Stimulated activated naive B cell treated with anti-CD40 and anti-IgM and Interleukin-4, amounts not matched to agents 10 μg/mL and 1 μg/mL and 100 μg/mL, for 72 hours (primary cell): ENCODE measurements around the gene ACAA1.

Source experiments
- ATAC-seq, 2 donors: fragments of 150-1000 bp; cut with Tn5 transposase; replicated peaks; 2 replicates each; pipeline ENCODE4 v1.10.0; 2021; ENCODE audit warnings: moderate library complexity in 1 of 2
- DNase-seq: peaks from one replicate; pipeline ENCODE4 v3.0.0; 2021
- H3K27ac Mint-ChIP-seq: one replicate; pipeline ENCODE4 v1.8.0; 2022; ENCODE audit warnings: mild to moderate bottlenecking, mixed read lengths
- H3K27me3 Mint-ChIP-seq, 2 donors: one replicate each; pipeline ENCODE4 v1.8.0; 2022; ENCODE audit warnings: mixed read lengths in 2 of 2
- H3K36me3 Mint-ChIP-seq, 2 donors: one replicate each; pipeline ENCODE4 v1.8.0; 2022; ENCODE audit warnings: mixed read lengths in 2 of 2, mild to moderate bottlenecking in 1 of 2
- H3K4me1 Mint-ChIP-seq, 2 donors: one replicate each; pipeline ENCODE4 v1.8.0; 2022; ENCODE audit warnings: mixed read lengths in 2 of 2, mild to moderate bottlenecking in 1 of 2
- H3K4me3 Mint-ChIP-seq, 2 donors: one replicate each; pipeline ENCODE4 v1.8.0; 2022; ENCODE audit warnings: mild to moderate bottlenecking in 2 of 2, mixed read lengths in 2 of 2, moderate library complexity in 1 of 2
- H3K9me3 Mint-ChIP-seq, 2 donors: one replicate each; pipeline ENCODE4 v1.8.0; 2022; ENCODE audit warnings: mixed read lengths in 2 of 2, mild to moderate bottlenecking in 1 of 2

ACAA1 gene

DNA sequence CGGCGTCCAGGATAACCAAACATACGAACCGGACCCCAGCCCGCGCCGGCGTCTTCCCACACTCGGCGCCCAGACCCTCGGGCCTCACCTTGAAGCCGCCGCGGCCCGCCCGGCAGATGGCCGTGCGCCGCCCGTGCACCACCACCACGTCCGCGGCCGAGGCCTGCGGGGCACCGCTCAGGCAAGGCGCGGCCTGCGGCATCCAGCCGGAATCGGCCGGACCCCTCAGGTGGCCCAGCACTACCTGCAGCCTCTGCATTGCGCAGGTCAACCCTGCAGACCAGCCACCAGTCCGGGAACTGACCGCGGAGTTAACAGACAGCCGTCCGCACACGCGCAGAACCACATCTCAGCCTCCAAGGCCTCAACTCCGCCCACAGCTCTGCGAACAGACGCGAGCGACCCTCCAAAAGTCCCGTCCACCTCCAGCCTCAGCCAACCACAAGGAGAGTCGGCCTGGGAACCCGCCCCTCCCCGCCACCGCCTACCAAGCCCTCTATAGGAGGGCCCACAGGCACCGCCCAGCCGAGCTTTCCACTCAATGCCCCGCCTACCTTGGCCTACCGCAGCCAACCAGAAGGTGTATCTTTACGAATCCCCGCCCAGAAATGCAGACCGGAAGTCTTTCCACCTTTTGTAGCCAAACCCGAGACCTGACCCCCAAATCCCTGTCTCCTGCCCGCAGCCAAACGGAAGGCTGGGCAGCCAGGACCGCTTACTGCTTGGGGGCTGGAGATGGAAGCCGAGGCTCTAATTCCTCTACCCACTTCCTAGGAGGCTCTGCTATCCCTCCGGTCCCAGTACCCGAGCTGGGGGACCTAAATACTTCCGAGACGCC lies at the start of gene ACAA1:
ACAA1 (minus strand) TSS at position 351 of the 838 bp plus-strand sequence; CDS start at position 259, 92 bp downstream.
- H3K9me3 Mint-ChIP-seq: no peaks in the 10 kb centered on the region
- DNase-seq (peak; percentile 97), ATAC-seq (peak; percentile 90 to 93)
- H3K27ac Mint-ChIP-seq: peak within 1 kb of the TSS; percentile 92
- H3K4me1 Mint-ChIP-seq: peaks cover 50 to 75% of the 10 kb centered on the region in 2 donors
- H3K27me3 Mint-ChIP-seq: no peaks in the 10 kb centered on the region
- peak within 1 kb of the TSS; percentile 85 to 87 for H3K4me3 Mint-ChIP-seq
- peaks cover 22 to 44% of the 10 kb centered on the region in 2 donors for H3K36me3 Mint-ChIP-seq

- H3K4me3 Mint-ChIP-seq: no peak overlapping the region
- ATAC-seq: no peak
- no peaks in the 10 kb centered on the region for H3K9me3 Mint-ChIP-seq
- H3K27ac Mint-ChIP-seq: no peak overlapping the region
- no peak for DNase-seq
- peaks cover 32 to 50% of the 10 kb centered on the region in 2 donors for H3K4me1 Mint-ChIP-seq
- H3K27me3 Mint-ChIP-seq: no peaks in the 10 kb centered on the region
- H3K36me3 Mint-ChIP-seq: peaks cover 12 to 30% of the 10 kb centered on the region in 2 donors
Observed at GRCh38 chr3:38177181-38177580, 40.3 kb upstream of the ACAA1 start.

DNA sequence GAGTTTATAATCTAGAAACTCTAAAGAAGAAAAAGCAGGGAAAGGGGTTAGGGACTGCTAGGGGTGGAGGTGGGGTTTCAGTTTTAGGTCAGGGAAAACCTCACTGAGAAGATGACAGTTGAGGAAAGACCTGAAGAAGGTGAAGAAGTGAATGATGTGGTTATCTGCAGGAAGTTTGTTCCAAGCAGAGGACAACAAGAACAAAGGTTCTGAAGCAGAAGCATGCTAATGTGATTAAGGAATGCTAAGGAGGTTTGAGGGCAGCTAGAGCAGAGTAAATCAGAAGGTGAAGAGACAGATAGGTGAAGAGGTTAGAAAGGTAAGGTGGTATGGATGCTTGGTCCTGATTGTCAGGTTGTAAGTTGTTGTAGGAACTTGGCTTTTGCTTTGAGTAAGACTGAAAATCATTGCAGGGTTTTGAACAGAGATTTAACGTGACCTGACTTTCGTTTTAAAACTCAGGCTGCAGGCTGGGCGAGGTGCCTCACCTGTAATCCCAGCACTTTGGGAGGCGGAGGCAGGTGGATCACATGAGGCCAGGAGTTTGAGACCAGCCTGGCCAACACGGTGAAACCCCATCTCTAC lies 37.0 kb upstream of the ACAA1 start:
- H3K4me1 Mint-ChIP-seq: peaks cover 37 to 59% of the 10 kb centered on the region in 2 donors
- H3K27me3 Mint-ChIP-seq: no peaks in the 10 kb centered on the region
- DNase-seq (no peak), ATAC-seq (no peak)
- peaks cover 6 to 27% of the 10 kb centered on the region in 2 donors for H3K36me3 Mint-ChIP-seq
- H3K4me3 Mint-ChIP-seq: no peak overlapping the region
- peak overlapping the region; percentile 0 for H3K27ac Mint-ChIP-seq
- H3K9me3 Mint-ChIP-seq: no peaks in the 10 kb centered on the region

- H3K9me3 Mint-ChIP-seq: no peaks in the 10 kb centered on the region
- peaks cover 50 to 74% of the 10 kb centered on the region in 2 donors for H3K4me1 Mint-ChIP-seq
- no peaks in the 10 kb centered on the region for H3K27me3 Mint-ChIP-seq
- ATAC-seq (no peak), DNase-seq (no peak)
- H3K27ac Mint-ChIP-seq: no peak overlapping the region
- H3K36me3 Mint-ChIP-seq: peaks cover 6 to 28% of the 10 kb centered on the region in 2 donors
- no peak overlapping the region for H3K4me3 Mint-ChIP-seq
Observed at GRCh38 chr3:38171622-38172021, 34.7 kb upstream of the ACAA1 start.

DNA sequence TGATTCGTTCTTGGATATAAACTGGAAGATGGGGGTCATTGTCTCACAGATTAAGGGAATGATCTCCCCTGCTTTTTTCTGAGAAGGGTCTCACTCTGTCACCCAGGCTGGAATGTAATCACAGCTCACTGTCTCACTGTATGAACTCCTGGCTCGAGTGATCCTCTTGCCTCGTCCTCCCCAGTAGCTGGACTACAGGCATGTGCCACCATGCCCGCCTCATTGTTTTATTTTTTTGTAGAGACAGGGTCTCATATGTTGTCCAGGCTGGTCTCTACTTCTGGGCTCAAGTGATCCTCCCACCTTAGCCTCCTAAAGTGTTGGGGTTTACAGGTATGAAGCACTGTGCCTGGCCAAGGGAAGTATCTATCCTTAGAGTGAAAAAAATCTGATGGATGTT lies 33.8 kb upstream of the ACAA1 start:
- no peaks in the 10 kb centered on the region for H3K9me3 Mint-ChIP-seq
- H3K27me3 Mint-ChIP-seq: no peaks in the 10 kb centered on the region
- ATAC-seq: no peak
- DNase-seq: no peak
- no peak overlapping the region for H3K4me3 Mint-ChIP-seq
- H3K27ac Mint-ChIP-seq: peak overlapping the region; percentile 17
- H3K36me3 Mint-ChIP-seq: peaks cover 12 to 34% of the 10 kb centered on the region in 2 donors
- H3K4me1 Mint-ChIP-seq: peaks cover 55 to 80% of the 10 kb centered on the region in 2 donors

GRCh38 chr3:38169027-38169317 lies 32.0 kb upstream of the ACAA1 start:
- no peak overlapping the region for H3K27ac Mint-ChIP-seq
- H3K27me3 Mint-ChIP-seq: no peaks in the 10 kb centered on the region
- peaks cover 53 to 75% of the 10 kb centered on the region in 2 donors for H3K4me1 Mint-ChIP-seq
- ATAC-seq: no peak
- H3K36me3 Mint-ChIP-seq: peaks cover 11 to 32% of the 10 kb centered on the region in 2 donors
- H3K9me3 Mint-ChIP-seq: no peaks in the 10 kb centered on the region
- no peak for DNase-seq
- no peak overlapping the region for H3K4me3 Mint-ChIP-seq

DNA sequence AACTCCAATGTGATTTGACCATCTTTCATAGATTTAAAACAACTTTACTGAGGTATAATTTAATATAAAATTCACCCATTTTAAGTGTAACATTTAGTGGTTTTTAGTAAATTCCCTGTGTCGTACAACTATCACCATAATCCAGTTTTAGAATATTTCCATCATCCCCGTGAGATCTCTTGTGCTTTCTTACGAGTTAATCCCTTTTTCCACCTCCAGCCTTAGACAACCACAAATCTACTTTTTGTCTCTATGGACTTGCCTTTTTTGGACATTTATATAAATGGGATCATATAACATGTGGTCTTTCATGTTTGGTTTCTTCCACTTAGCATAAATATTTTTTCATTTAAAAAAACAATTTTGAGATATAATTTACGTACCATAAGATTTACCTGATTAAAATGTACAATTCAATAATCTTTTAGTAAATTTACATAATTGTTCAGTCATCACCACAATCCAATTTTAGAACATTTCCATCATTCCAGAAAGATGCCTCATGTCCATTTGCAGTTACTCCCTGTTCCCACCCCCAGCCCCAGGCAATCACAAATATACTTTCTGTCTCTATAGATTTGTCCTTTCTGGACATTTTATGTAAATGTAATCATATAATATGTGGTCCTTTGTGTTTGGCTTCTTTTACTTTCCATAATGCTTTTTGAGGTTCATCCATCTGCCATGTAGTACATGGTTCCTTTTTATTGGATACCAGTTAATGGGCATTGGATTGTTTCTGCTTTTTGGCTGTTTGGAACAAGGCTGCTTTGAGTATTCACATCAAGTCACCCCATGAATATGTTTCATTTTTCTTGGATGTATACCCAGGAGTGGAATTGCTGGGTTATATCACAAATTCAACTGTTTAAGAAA lies 31.5 kb upstream of the ACAA1 start:
- Mint-ChIP-seq H3K9me3 (no peaks in the 10 kb centered on the region), H3K4me1 (peaks cover 49 to 69% of the 10 kb centered on the region in 2 donors), H3K36me3 (peaks cover 11 to 32% of the 10 kb centered on the region in 2 donors), H3K27ac (no peak overlapping the region), H3K27me3 (no peaks in the 10 kb centered on the region), H3K4me3 (no peak overlapping the region)
- no peak for DNase-seq
- ATAC-seq: no peak

DNA sequence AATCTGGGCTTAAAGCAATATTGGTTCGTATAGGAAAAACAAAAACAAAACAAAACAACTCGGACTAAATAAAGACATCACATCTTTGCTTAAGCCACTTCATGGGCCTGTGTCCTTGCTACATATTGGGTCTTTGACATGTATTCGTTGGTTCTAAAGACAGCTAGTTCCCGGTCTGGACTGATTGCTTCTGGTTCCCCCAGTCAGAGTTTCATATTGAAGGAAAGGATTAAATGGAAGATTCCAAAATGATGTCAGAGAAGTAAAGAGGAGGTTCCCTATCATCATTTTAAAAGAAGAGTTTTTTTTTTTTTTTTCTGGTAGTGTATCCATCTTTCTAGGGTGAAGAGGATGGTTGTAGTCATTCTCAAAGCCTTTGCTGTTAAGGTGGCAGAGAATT lies 30.7 kb upstream of the ACAA1 start:
- no peak overlapping the region for H3K27ac Mint-ChIP-seq
- peaks cover 45 to 61% of the 10 kb centered on the region in 2 donors for H3K4me1 Mint-ChIP-seq
- H3K36me3 Mint-ChIP-seq: peaks cover 11 to 32% of the 10 kb centered on the region in 2 donors
- ATAC-seq (no peak), DNase-seq (no peak)
- no peaks in the 10 kb centered on the region for H3K9me3 Mint-ChIP-seq
- H3K4me3 Mint-ChIP-seq: peak overlapping the region in 1 of 2 donors; percentile 15
- H3K27me3 Mint-ChIP-seq: no peaks in the 10 kb centered on the region

- Mint-ChIP-seq H3K4me3 (peak overlapping the region; percentile 96 to 97), H3K27me3 (no peaks in the 10 kb centered on the region), H3K36me3 (peaks cover 11 to 31% of the 10 kb centered on the region in 2 donors), H3K4me1 (peaks cover 42 to 57% of the 10 kb centered on the region in 2 donors), H3K27ac (peak overlapping the region; percentile 99), H3K9me3 (no peaks in the 10 kb centered on the region)
- no peak for DNase-seq
- ATAC-seq: peak; percentile 4 to 24
Observed at GRCh38 chr3:38165722-38166387, 28.9 kb upstream of the ACAA1 start.

DNA sequence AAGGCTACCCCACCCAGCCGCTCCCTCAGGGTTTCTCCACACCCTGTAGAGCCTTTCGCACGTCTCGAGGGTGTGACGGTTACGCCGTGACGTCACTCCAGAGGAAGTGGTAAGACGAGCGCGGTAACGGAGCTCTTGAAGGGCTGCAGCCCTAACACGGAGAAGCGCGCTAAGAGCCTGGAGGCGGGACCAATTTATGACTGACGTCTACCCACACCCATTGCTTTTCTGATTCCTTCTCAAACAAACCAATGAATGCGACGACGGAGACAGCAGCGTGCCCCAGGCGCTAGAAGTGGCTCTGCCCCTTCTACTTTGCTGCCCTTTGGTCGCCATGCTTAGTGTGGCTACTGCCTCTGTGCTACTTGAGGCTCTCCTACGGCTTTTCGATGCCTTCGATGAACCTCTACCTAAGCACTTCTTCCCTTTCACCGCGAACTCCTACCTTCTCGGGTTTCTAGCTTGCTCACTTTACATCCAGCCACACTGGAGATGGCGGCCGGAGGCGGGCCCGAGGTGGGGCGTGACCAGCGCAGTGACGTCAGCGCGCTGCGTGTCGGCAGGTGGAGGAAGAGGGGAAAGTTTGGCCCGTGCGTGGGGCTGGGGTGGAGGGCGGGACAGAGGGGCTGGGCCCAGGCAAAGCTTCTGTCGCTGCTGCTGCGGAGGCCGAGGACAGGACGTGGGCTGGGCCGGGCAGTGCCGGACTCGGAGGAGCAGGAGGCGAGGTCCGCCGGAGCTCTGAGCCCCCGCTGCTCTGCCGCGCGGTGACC lies 28.2 kb upstream of the ACAA1 start, which contains the start of gene OXSR1:
OXSR1 (plus strand) TSS at position 586 of the 770 bp plus-strand sequence. CDS start 340 bp downstream, outside the sequence.
- H3K36me3 Mint-ChIP-seq: peaks cover 11 to 24% of the 10 kb centered on the region in 2 donors
- ATAC-seq (peak; percentile 89 to 92), DNase-seq (peak; percentile 96)
- no peaks in the 10 kb centered on the region for H3K27me3 Mint-ChIP-seq
- H3K4me1 Mint-ChIP-seq: peaks cover 38 to 50% of the 10 kb centered on the region in 2 donors
- peak within 1 kb of the TSS; percentile 96 to 97 for H3K4me3 Mint-ChIP-seq
- peak within 1 kb of the TSS; percentile 99 for H3K27ac Mint-ChIP-seq
- H3K9me3 Mint-ChIP-seq: no peaks in the 10 kb centered on the region

GRCh38 chr3:38164643-38164951 lies 27.7 kb upstream of the ACAA1 start:
- Mint-ChIP-seq H3K27ac (peak overlapping the region; percentile 99), H3K36me3 (peaks cover 11 to 24% of the 10 kb centered on the region in 2 donors), H3K4me3 (peak overlapping the region; percentile 96 to 97), H3K4me1 (peaks cover 38 to 47% of the 10 kb centered on the region in 2 donors), H3K27me3 (no peaks in the 10 kb centered on the region), H3K9me3 (no peaks in the 10 kb centered on the region)
- DNase-seq (no peak), ATAC-seq (peak; percentile 37 to 38)

- ATAC-seq (no peak), DNase-seq (no peak)
- Mint-ChIP-seq H3K27ac (peak overlapping the region; percentile 99), H3K27me3 (no peaks in the 10 kb centered on the region), H3K9me3 (no peaks in the 10 kb centered on the region), H3K4me3 (peak overlapping the region; percentile 96 to 97), H3K4me1 (peaks cover 32 to 41% of the 10 kb centered on the region in 2 donors), H3K36me3 (peaks cover 11 to 21% of the 10 kb centered on the region in 2 donors)
Observed at GRCh38 chr3:38163841-38164642, 27.1 kb upstream of the ACAA1 start.
